ENCODE data around the gene DLX4.
A peak's percentile ranks its signal among the peaks of the same experiment; 100 is the strongest.

The DLX4 gene

GRCh38 chr17:49944273-49944870 is 24.6 kb upstream of the DLX4 start:
- H3K4me3 ChIP-seq (ENCODE audit: low read depth, low read length) = no peak overlapping the region
- DNase-seq (ENCODE audit: low read depth) = no peak

DNA sequence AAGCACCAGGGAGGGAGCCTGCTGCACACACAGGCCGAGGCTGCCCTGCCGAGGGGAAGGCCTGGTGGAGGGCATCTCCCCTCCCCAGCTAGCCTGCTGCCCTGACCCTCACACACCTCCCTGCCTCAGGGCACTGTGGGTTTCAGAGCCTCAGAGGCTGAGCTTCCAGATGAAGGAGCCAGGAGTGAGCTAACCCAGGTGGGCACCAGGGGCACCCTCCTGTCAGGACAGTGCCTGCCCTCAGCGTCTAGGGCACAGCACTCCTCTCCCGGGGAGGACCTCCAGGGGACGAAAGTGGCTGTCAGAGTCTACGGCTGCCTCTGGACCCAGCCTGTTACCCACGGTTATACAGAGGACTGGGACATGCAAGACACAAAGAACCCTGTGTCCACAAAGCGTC is 22.8 kb upstream of the DLX4 start:
- no peak overlapping the region for H3K4me3 ChIP-seq (ENCODE audit: low read depth, low read length)
- DNase-seq (ENCODE audit: low read depth) = no peak

- DNase-seq (ENCODE audit: low read depth) = no peak
- H3K4me3 ChIP-seq (ENCODE audit: low read depth, low read length) = no peak overlapping the region
Measured at GRCh38 chr17:49946964-49947584, 21.9 kb upstream of the DLX4 start.

DNA sequence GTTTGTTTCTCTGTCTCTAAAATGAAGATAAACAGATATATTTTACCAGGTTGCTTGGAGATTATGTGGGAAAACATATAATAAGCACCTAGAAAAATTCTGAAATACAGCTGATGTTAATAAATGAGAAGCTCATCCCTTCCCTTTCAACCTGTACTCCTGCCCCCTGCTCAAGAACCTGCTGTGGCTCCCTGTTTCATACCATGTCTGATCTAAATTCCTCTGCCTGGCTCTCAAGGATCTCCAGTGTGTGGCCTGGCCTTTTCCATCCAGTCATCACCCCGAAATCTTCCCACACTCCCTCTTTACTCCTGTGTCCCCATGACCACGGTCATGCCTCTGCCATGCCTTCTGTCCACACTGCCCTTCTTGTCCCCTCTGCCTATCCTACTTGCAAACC is 19.4 kb upstream of the DLX4 start:
- DNase-seq (ENCODE audit: low read depth) = no peak
- H3K4me3 ChIP-seq (ENCODE audit: low read depth, low read length) = no peak overlapping the region

DNA sequence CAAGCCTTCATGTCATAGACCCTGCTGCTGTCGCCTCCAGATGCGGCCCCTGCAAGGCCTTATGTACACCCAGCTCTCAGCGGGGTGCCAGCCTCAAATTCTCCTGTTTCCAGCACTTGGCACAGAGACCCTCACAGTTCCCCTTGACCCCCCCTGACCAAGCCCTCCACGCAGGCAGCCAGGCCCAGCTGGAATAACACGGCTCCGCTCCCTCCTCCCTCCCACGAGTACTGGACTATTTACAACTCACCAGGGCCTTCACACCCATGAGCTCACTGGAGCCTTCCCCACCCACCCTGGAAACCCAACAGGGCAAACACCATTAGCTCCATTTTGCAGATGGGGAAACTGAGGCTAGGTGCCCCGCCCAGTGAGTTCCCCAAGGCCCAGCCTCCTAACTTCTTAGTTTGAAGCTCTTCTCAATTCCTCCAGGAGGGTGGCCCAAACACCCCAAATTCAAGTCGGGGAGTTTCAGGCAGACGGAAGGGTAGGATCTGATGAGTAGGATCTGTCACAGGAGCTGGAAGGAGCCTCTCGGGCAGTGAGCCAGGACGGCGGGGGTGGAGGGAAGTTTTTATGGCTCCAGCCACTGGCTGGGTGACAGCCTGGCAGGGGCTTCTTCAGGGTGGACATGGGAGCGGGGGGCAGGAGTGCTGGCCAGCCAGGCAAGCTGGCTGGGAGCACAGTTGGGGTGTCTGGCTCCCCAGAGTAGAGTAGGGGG is 17.5 kb upstream of the DLX4 start:
- no peak for DNase-seq (ENCODE audit: low read depth)
- no peak overlapping the region for H3K4me3 ChIP-seq (ENCODE audit: low read depth, low read length)

GRCh38 chr17:49952209-49952911 is 16.6 kb upstream of the DLX4 start:
- no peak overlapping the region for H3K4me3 ChIP-seq (ENCODE audit: low read depth, low read length)
- DNase-seq (ENCODE audit: low read depth) = no peak

DNA sequence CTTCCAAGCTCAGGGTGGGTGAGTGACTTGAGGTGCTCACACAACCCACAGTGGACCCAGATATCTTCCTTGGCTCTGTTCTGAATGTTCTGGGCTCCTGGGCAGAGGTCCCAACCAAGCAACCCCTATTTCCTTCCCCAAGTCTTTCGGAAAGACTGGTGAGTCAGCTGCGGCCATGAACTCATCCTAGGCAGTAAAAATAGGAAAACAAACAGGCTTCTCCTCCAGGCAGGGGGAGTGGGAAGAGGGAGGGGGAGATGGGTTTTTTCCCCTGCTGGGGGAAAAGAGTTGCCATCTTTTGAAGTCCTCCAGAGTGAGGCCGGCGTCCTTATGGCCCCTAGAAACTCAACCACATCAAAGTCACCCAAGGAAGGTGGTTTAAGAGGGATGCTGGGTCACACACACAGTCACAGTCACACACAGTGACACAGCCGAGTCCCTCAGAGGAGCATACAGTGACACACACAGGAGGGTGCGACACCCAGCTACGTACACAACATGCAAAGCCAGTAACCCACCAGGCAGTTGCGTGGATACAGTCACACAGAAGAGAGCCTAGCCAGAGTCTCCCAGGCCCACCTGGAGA is 16.0 kb upstream of the DLX4 start:
- H3K4me3 ChIP-seq (ENCODE audit: low read depth, low read length) = no peak overlapping the region
- DNase-seq (ENCODE audit: low read depth) = peak; percentile 6

GRCh38 chr17:49955157-49955556 is 13.8 kb upstream of the DLX4 start:
- DNase-seq (ENCODE audit: low read depth) = no peak
- H3K4me3 ChIP-seq (ENCODE audit: low read depth, low read length) = no peak overlapping the region

GRCh38 chr17:49956780-49957179 is 12.2 kb upstream of the DLX4 start:
- no peak for DNase-seq (ENCODE audit: low read depth)
- H3K4me3 ChIP-seq (ENCODE audit: low read depth, low read length) = no peak overlapping the region

DNA sequence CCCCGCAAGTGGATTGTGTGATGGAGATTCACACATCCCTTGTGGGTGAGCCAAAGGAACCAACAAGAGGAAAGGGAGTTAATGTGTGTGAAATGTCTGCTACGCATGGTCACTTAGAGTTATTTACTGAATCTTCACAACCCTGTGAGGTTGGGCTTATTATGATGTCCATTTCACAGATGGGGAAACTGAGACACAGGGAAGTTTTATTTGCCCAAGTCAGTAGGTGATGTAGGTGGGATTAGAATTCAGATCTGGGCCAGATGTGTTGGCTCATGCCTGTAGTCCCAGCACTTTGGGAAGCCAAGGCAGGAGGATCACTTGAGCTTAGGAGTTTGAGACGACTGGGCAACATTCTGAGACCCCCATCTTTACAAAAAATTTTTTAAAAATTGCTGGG is 11.6 kb upstream of the DLX4 start:
- DNase-seq (ENCODE audit: low read depth) = no peak
- no peak overlapping the region for H3K4me3 ChIP-seq (ENCODE audit: low read depth, low read length)

- H3K4me3 ChIP-seq (ENCODE audit: low read depth, low read length) = no peak overlapping the region
- DNase-seq (ENCODE audit: low read depth) = no peak
Measured at GRCh38 chr17:49958723-49959122, 10.3 kb upstream of the DLX4 start.

DNA sequence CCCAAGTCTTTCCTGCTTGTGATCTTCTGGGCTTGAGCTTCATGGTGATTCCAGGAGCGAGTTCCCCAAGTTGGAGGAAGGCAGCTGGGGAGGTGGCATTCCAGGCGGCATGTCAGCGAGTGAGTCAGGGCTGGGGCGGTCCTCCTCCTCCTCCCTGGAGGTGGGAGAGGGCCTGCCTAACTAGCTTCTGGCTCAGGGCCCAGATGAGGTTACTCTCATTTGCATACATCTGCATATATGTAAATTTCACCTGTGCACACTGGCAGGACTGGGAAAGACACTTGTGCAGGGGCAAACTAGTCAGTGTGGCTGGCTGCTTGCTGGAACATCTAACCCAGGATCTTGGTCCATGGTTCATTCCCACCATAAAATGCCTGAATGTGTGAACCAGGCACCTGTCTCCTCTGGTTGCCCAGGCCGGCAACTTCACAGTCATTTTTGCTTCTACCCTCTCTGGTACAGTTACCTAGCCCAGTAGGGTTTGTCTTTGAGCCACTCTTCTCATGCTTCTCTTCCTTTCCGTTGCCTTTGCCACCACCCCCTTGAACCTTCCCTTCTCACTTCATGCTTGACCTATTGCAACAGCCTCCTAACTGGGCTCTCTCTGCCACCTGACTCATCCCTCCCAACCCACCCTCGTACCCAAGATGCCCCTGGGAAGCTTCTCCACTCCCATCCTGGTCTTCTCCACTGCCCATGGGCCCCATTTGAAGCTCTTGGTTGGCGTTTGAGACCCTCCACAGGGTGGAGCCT is 9.6 kb upstream of the DLX4 start:
- H3K4me3 ChIP-seq (ENCODE audit: low read depth, low read length) = no peak overlapping the region

DNA sequence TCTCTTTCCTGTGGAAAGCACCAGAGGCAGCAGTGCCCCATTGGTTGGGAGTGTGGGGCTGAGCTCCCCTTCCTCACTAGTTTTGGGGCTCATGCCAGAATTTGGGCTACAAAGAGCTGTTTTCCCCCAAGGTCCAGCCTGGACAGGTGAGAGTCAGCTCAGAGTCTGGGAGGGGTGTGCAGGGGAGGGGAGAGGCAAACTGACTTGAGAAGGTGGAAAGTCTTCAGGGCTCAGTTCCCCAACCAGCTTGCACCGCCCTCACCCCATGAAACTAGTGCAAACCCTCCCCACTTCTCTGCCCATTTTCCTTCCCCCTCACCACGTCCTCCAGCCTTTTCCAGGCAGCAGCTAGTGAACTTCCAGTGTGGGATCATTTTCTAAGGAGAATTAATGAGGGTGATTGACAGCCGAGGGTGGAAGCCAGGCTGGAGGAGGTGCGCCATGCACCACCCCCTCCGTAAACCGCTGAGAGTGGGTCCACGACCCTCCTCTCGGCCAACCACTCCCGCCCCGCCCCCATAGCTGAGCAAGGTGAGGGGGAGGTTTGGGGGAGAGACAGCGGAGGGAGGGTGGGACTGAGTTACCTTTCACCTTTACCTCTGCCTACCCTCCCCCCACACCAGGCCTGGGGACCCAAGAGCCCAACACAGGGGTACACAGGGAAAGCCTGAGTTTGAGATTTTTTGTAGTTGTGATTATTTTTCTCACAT is 6.2 kb upstream of the DLX4 start:
- H3K4me3 ChIP-seq (ENCODE audit: low read depth, low read length) = no peak overlapping the region

More for the DNA sequence above, 9.6 kb upstream of the DLX4 start:
- no peak for DNase-seq (ENCODE audit: low read depth)

GRCh38 chr17:49963309-49963625 is 5.7 kb upstream of the DLX4 start:
- DNase-seq (ENCODE audit: low read depth) = no peak
- no peak overlapping the region for H3K4me3 ChIP-seq (ENCODE audit: low read depth, low read length)

More for the DNA sequence above, 6.2 kb upstream of the DLX4 start:
- DNase-seq (ENCODE audit: low read depth) = no peak

GRCh38 chr17:49963626-49964302 is 5.2 kb upstream of the DLX4 start:
- no peak for DNase-seq (ENCODE audit: low read depth)
- H3K4me3 ChIP-seq (ENCODE audit: low read depth, low read length) = no peak overlapping the region

DNA sequence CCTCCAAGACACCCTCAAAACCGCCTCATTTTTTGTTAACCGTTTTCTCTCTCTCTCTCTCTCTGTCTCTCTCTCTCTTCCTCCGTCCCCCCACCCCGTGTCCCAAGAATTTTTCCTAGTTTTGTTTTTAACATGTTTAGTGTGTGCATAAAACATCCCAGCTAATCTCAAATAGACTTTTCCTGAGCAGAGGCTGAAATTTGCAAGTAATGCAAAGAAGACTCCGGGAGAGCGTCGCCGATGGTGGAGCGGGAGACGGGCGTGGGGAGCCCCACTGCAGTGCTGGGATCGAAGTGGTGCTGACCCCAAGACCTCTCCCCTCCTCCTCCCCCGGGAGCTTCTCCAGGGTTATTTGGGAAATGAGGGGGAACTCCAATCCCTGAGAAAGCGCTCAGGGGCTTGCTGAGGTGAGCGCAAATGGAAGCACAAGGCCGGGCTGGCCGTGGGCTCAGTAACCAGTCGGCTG is 4.7 kb upstream of the DLX4 start:
- no peak for DNase-seq (ENCODE audit: low read depth)
- H3K4me3 ChIP-seq (ENCODE audit: low read depth, low read length) = no peak overlapping the region

GRCh38 chr17:49964769-49965523 is 4.0 kb upstream of the DLX4 start:
- no peak for DNase-seq (ENCODE audit: low read depth)
- no peak overlapping the region for H3K4me3 ChIP-seq (ENCODE audit: low read depth, low read length)

GRCh38 chr17:49965524-49965909 is 3.5 kb upstream of the DLX4 start:
- DNase-seq (ENCODE audit: low read depth) = no peak
- no peak overlapping the region for H3K4me3 ChIP-seq (ENCODE audit: low read depth, low read length)

Data from skeletal muscle cell (primary cell).